Epithelial cell of esophagus (primary cell): Measurements from ENCODE around the gene FURIN.
"Not testable (repeated sequence)": the region's sequence is repeated elsewhere in the genome, so short reads cannot be mapped to it uniquely, and the experiment has no call there.

Experiments used
- DNase-seq: peaks from one replicate; pipeline ENCODE4 v3.0.0; 2010; ENCODE audit warnings: low read depth
- H3K4me3 ChIP-seq: 2 replicates; pipeline ENCODE4 v1.5.1; 2011; ENCODE audit warnings: mild to moderate bottlenecking, low read length, control low read depth
- TF ChIP-seq, protein P1 (sequence below): IDR thresholded peaks from 2 replicates; pipeline ENCODE4 v1.5.1; 2011; ENCODE audit warnings: low read depth, mild to moderate bottlenecking, low read length, control low read depth, inconsistent platforms; ENCODE audit not compliant: insufficient read depth; ENCODE audit errors: missing control alignments

FURIN gene

DNA sequence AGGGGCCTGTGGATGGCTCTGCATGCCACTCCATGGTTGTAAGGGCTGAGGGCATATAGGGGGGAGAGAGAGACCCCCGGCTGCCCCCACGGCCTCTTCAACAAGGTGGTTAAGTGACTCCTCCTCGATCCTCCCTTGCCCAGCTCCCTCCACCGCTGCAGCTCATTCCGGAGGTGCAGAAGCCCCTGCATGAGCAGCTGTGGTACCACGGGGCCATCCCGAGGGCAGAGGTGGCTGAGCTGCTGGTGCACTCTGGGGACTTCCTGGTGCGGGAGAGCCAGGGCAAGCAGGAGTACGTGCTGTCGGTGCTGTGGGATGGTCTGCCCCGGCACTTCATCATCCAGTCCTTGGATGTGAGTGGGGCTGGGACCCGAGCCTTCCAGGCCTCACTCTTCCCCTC lies 22.5 kb downstream of the FURIN start:
- H3K4me3 ChIP-seq: no peak overlapping the region
- TF ChIP-seq, protein P1, sequence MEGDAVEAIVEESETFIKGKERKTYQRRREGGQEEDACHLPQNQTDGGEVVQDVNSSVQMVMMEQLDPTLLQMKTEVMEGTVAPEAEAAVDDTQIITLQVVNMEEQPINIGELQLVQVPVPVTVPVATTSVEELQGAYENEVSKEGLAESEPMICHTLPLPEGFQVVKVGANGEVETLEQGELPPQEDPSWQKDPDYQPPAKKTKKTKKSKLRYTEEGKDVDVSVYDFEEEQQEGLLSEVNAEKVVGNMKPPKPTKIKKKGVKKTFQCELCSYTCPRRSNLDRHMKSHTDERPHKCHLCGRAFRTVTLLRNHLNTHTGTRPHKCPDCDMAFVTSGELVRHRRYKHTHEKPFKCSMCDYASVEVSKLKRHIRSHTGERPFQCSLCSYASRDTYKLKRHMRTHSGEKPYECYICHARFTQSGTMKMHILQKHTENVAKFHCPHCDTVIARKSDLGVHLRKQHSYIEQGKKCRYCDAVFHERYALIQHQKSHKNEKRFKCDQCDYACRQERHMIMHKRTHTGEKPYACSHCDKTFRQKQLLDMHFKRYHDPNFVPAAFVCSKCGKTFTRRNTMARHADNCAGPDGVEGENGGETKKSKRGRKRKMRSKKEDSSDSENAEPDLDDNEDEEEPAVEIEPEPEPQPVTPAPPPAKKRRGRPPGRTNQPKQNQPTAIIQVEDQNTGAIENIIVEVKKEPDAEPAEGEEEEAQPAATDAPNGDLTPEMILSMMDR: no peak

DNA sequence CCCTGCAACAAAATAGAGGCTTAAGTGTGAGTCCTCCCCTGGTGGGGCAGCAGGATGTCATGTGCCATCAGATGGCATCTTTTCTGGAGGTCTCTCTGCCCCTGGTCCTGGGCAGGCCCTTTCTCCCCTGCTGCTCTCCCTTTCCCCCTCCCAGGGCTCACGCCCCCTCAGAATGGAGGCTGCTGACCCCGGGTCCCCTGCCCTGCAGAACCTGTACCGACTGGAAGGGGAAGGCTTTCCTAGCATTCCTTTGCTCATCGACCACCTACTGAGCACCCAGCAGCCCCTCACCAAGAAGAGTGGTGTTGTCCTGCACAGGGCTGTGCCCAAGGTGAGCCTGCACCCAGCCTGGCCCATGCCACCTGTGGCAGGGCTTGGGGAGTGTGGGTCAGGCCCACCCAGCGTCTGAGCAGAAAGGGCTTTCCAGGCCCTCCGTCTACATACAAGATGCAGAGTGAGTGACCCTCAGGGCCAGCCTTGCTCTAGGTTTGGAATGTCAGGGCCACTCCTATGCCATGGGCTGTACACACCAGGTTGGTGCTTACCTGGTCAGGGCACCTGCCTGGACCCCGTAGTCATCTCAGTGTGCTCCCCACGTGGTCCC lies 23.1 kb downstream of the FURIN start:
- DNase-seq: no peak
- TF ChIP-seq, protein P1: no peak
- H3K4me3 ChIP-seq: no peak overlapping the region

More for the DNA sequence above, 22.5 kb downstream of the FURIN start:
- no peak for DNase-seq

DNA sequence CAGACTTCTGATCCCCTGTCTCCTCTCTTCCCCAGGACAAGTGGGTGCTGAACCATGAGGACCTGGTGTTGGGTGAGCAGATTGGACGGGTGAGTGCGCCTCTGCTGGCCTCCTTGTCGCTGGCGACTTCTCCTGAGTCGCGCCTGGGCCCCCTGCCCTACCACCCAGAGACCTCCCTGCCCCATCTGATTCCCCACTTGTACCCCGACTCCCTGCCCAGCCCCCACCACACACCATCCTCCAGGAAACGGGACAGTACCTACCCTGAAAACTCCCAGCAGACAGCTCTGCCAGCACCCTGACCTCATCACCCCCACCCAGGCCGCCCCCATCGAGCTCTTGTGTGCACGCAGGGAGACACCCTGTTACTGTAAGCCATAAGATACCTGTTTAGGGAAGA lies 23.6 kb downstream of the FURIN start:
- H3K4me3 ChIP-seq: no peak overlapping the region
- no peak for DNase-seq
- TF ChIP-seq, protein P1: no peak

DNA sequence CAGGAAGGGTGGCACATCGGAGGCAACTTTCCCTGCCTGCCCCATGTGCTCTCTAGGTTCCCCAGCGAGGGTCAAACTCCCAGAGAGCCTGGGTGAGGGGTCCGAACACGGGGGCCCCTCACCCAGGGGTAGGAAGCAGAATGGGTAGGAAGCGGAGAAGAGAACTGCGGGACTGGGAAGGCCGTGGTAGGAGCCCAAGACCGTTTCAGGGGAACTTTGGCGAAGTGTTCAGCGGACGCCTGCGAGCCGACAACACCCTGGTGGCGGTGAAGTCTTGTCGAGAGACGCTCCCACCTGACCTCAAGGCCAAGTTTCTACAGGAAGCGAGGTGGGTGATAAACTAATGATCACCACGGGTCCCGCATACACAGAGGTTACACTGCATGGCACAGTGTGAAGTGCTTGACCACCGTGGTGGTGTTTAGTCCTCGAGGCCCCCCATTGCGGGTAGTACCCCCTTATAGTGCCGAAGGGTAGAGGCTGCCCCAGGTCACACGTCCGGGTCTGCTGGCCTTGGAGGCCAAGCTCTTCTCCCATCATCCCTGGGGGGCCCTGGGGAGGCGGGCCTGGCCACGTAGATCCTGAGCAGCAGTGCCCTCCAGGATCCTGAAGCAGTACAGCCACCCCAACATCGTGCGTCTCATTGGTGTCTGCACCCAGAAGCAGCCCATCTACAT lies 24.2 kb downstream of the FURIN start:
- TF ChIP-seq, protein P1: no peak
- no peak for DNase-seq
- H3K4me3 ChIP-seq: no peak overlapping the region

DNA sequence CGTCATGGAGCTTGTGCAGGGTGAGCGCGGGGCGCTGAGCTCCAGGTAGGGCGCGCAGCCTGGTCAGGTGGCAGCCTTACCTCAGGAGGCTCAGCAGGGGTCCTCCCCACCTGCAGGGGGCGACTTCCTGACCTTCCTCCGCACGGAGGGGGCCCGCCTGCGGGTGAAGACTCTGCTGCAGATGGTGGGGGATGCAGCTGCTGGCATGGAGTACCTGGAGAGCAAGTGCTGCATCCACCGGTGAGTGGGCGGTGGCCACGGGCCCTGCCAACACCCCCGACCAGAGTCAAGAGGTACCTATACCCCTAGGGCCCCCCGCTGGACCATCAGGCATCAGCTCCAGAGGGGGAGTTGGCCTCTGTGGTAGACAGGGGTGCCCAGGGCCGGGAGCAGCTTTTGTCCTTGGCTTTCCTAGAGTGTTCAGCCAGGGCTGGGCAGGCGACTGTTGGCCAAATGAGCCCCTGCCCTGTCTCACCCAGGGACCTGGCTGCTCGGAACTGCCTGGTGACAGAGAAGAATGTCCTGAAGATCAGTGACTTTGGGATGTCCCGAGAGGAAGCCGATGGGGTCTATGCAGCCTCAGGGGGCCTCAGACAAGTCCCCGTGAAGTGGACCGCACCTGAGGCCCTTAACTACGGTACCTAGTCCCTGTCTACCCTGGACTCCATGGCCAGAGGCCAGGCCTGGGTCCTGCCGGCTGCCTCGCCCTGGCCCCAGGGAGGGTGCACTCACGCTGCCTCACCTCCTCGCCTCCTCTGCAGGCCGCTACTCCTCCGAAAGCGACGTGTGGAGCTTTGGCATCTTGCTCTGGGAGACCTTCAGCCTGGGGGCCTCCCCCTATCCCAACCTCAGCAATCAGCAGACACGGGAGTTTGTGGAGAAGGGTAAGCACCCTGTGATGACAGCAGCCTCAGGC lies 25.0 kb downstream of the FURIN start:
- no peak for DNase-seq
- TF ChIP-seq, protein P1: no peak
- H3K4me3 ChIP-seq: no peak overlapping the region

DNA sequence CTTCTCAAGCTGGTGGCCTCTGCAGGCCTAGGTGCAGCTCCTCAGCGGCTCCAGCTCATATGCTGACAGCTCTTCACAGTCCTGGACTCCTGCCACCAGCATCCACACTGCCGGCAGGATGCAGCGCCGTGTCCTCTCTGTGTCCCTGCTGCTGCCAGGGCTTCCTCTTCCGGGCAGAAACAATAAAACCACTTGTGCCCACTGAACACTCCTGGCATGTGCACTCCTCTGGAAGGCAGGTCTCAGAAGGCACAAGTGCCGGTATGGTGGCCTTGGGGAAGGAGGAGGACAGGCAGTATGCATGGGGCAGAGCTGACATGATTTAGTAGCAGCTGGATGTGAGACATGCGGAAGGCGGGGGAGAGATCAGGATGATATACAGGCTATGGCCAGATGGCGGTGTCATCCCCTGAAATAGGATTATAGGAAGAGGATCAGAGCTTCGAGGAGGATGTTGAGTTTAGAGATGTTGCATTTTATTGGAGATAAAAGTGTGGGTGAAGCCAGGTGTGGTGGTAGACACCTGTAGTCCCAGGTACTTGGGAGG lies 27.3 kb downstream of the FURIN start:
- TF ChIP-seq, protein P1: no peak
- DNase-seq: no peak
- H3K4me3 ChIP-seq: no peak overlapping the region

DNA sequence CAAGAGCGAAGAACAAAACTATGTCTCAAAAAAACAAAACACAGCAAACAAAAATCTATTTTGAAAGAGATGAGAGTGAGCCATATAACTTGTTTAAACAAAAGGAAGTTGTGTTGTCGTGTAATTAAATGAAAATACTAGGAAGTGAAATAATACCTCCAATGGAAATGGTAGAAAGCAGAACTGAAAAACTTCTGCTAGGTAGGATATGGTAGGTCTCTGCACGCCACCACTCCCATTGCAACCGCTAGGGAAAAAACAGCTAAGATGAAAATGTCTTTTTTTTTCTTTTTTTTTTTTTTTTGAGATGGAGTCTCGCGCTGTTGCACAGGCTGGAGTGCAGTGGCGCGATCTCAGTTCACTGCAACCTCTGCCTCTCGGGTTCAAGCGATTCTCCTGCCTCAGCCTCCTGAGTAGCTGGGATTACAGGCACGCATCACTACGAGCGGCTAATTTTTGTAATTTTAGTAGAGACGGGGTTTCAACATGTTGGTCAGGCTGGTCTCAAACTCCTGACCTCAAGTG lies 28.8 kb downstream of the FURIN start:
- DNase-seq, H3K4me3 ChIP-seq: not testable (repeated sequence)
